ENCODE measurements around the gene TAF1B.

DNA sequence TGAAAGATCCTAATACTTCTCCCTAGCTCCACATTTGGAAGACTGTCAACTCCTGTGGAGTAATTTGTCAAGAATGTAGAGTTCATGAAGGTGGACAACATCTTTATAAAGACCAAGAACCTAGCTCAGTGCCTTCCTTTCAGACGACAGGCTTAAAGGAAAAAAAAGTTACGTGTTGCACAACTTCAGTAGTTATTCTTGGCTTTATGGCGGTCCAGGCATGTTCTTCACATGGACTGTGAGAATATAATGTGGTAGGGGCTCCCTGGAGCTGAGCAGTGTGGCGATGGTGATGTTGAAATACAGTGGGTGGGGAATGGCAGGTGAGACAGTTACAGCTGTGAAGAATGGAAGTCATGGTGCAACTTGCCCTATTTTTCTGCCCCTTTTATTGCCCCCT is 3.9 kb downstream of the TAF1B start:
- TF ChIP-seq POLR2AphosphoS5 (IDR thresholded peaks at IDR 0.05; ENCODE audit: low read depth, low read length) (no peak), REST (IDR thresholded peaks at IDR 0.05; ENCODE audit: insufficient read depth in 1 of 2, low read depth in 2 of 2, low read length in 1 of 2) (no peak), TCF7L2 (IDR thresholded peaks at IDR 0.05; ENCODE audit: low read depth, low read length) (no peak), SIN3A (IDR thresholded peaks at IDR 0.05; ENCODE audit: borderline replicate concordance, insufficient read depth, low read depth, low read length) (no peak)
- TF ChIP-seq, protein P1, sequence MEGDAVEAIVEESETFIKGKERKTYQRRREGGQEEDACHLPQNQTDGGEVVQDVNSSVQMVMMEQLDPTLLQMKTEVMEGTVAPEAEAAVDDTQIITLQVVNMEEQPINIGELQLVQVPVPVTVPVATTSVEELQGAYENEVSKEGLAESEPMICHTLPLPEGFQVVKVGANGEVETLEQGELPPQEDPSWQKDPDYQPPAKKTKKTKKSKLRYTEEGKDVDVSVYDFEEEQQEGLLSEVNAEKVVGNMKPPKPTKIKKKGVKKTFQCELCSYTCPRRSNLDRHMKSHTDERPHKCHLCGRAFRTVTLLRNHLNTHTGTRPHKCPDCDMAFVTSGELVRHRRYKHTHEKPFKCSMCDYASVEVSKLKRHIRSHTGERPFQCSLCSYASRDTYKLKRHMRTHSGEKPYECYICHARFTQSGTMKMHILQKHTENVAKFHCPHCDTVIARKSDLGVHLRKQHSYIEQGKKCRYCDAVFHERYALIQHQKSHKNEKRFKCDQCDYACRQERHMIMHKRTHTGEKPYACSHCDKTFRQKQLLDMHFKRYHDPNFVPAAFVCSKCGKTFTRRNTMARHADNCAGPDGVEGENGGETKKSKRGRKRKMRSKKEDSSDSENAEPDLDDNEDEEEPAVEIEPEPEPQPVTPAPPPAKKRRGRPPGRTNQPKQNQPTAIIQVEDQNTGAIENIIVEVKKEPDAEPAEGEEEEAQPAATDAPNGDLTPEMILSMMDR (IDR thresholded peaks at IDR 0.05), result no peak
